Caco-2 (cell line): Measurements from ENCODE around the gene CRMP1. TPM values are rescaled to one million over a fixed set of nuclear protein-coding genes. Genes with fewer than 3 reads are reported as not detected.

Experiments used
- BruUV-seq: library from RNA; stranded (reverse); fragments of 400-500 nt; replicated peaks from 2 replicates; lab custom pipeline; 2021; lab: Mats Ljungman, UMichigan
- CTCF ChIA-PET: fragments of 300-600 bp; sonication (Branson Sonifier 250); formaldehyde crosslinking; loops from one replicate; lab custom pipeline; 2022; ENCODE audit warnings: antibody characterized with exemption; lab: Charles Lee
- POLR2A ChIA-PET: fragments of 300-600 bp; sonication (Branson Sonifier 250); formaldehyde crosslinking; loops from one replicate; lab custom pipeline; 2022; ENCODE audit warnings: antibody characterized with exemption; lab: Charles Lee
- DNase-seq, 2 experiments: peaks; one replicate each; pipeline versions ENCODE4 v3.0.0 to v3.0.0-alpha.2; 2020 to 2022
- H3K27me3 ChIP-seq: replicated peaks from 2 replicates; pipeline ENCODE4 v1.6.0; 2011; ENCODE audit warnings: low read length; ENCODE audit not compliant: control insufficient read depth, insufficient read depth
- H3K36me3 ChIP-seq: 2 replicates; pipeline ENCODE4 v1.5.1; 2011; ENCODE audit warnings: low read length; ENCODE audit not compliant: control insufficient read depth, insufficient read depth
- H3K4me1 ChIP-seq: fragments of 250-450 bp; sonication (Bioruptor Pico); 2 replicates; pipeline ENCODE4 v1.5.1; 2020; ENCODE audit warnings: mild to moderate bottlenecking
- H3K4me3 ChIP-seq: 2 replicates; pipeline ENCODE4 v1.5.1; 2011; ENCODE audit warnings: low read depth, mild to moderate bottlenecking, control low read depth, low read length
- H3K9me3 ChIP-seq: fragments of 250-450 bp; sonication (Bioruptor Pico); 2 replicates; pipeline ENCODE4 v1.5.1; 2020; ENCODE audit warnings: mild to moderate bottlenecking, moderate library complexity
- H3K27ac Mint-ChIP-seq: one replicate; pipeline ENCODE4 v1.8.0; 2022; ENCODE audit warnings: mixed read lengths; ENCODE audit not compliant: unreplicated experiment
- H3K27me3 Mint-ChIP-seq: one replicate; pipeline ENCODE4 v1.8.0; 2022; ENCODE audit warnings: mixed read lengths; ENCODE audit not compliant: insufficient read depth, unreplicated experiment
- H3K36me3 Mint-ChIP-seq: one replicate; pipeline ENCODE4 v1.8.0; 2022; ENCODE audit warnings: mild to moderate bottlenecking, mixed read lengths; ENCODE audit not compliant: insufficient read depth, unreplicated experiment
- H3K4me1 Mint-ChIP-seq: one replicate; pipeline ENCODE4 v1.8.0; 2022; ENCODE audit warnings: low read depth, mixed read lengths; ENCODE audit not compliant: unreplicated experiment
- H3K4me3 Mint-ChIP-seq: one replicate; pipeline ENCODE4 v1.8.0; 2022; ENCODE audit warnings: mild to moderate bottlenecking, moderate library complexity, mixed read lengths; ENCODE audit not compliant: unreplicated experiment
- H3K9me3 Mint-ChIP-seq: one replicate; pipeline ENCODE4 v1.8.0; 2022; ENCODE audit warnings: mixed read lengths; ENCODE audit not compliant: unreplicated experiment
- CTCF ChIP-seq, 2 experiments: fragments of 200-600 bp in 1 of 2; IDR thresholded peaks; 1 replicate in 1 of 2; 2 replicates in 1 of 2; pipeline versions ENCODE4 v1.5.1 to v1.8.0; 2011 to 2022; ENCODE audit warnings: antibody characterized with exemption in 1 of 2, control low read depth in 1 of 2, inconsistent platforms in 1 of 2, low read depth in 1 of 2, low read length in 1 of 2, mild to moderate bottlenecking in 1 of 2, moderate library complexity in 1 of 2; ENCODE audit not compliant: insufficient read depth in 1 of 2, severe bottlenecking in 1 of 2, unreplicated experiment in 1 of 2
- intact Hi-C: fragments of 100-400 bp; cut with micrococcal nuclease; formaldehyde crosslinking; loops from one replicate; pipeline ENCODE4 v1.10.0; 2022; ENCODE audit not compliant: unreplicated experiment
- total RNA-seq: library from RNA; stranded (reverse); gene quantifications from 2 replicates; pipeline ENCODE4 v1.2.3, GENCODE V29; 2022

CRMP1 gene
- total RNA-seq, 1 experiment from 2014 or later, result not detected

GRCh38 chr4:5791654-5792053, 101.2 kb downstream of the CRMP1 start:
- no peaks in the 10 kb centered on the region for H3K4me1 ChIP-seq
- Mint-ChIP-seq H3K4me3 (no peak overlapping the region), H3K4me1 (no peaks in the 10 kb centered on the region), H3K9me3 (no peaks in the 10 kb centered on the region), H3K27ac (no peak overlapping the region), H3K36me3 (no peaks in the 10 kb centered on the region), H3K27me3 (peaks cover 7% of the 10 kb centered on the region)
- DNase-seq, result no peak
- CTCF ChIA-PET, result no interaction called here
- POLR2A ChIA-PET, result no interaction called here
- no peak overlapping the region for H3K4me3 ChIP-seq
- BruUV-seq, result no TSS peak
- no peaks in the 10 kb centered on the region for H3K36me3 ChIP-seq
- intact Hi-C loops, result no loop called here
- H3K9me3 ChIP-seq, result 0 out of 2 replicates have a peak, but pooled peaks cover 3% of the 10 kb centered on the region
- no peaks in the 10 kb centered on the region; the same call in 1 of the 2 replicates for H3K27me3 ChIP-seq
- no peak for TF ChIP-seq CTCF (IDR thresholded peaks at IDR 0.05; ENCODE audit: insufficient read depth in 1 of 2, low read depth in 1 of 2, low read length in 1 of 2, severe bottlenecking in 1 of 2, unreplicated experiment in 1 of 2)

- Mint-ChIP-seq H3K36me3 (no peaks in the 10 kb centered on the region), H3K9me3 (no peaks in the 10 kb centered on the region), H3K27me3 (peaks cover 7% of the 10 kb centered on the region), H3K4me1 (no peaks in the 10 kb centered on the region), H3K27ac (no peak overlapping the region), H3K4me3 (no peak overlapping the region)
- no peaks in the 10 kb centered on the region for H3K4me1 ChIP-seq
- ChIA-PET POLR2A (no interaction called here), CTCF (no interaction called here)
- H3K4me3 ChIP-seq, result no peak overlapping the region
- TF ChIP-seq CTCF (IDR thresholded peaks at IDR 0.05; ENCODE audit: insufficient read depth in 1 of 2, low read depth in 1 of 2, low read length in 1 of 2, severe bottlenecking in 1 of 2, unreplicated experiment in 1 of 2), result no peak
- 0 out of 2 replicates have a peak, but pooled peaks cover 3% of the 10 kb centered on the region for H3K9me3 ChIP-seq
- no peaks in the 10 kb centered on the region; the same call in 1 of the 2 replicates for H3K27me3 ChIP-seq
- intact Hi-C loops, result no loop called here
- no TSS peak for BruUV-seq
- DNase-seq, result no peak
- no peaks in the 10 kb centered on the region for H3K36me3 ChIP-seq
These were observed 102.4 kb downstream of the CRMP1 start for GRCh38 chr4:5790546-5790857.

- Histone ChIP-seq H3K36me3 (no peaks in the 10 kb centered on the region), H3K4me3 (no peak overlapping the region), H3K4me1 (no peaks in the 10 kb centered on the region), H3K9me3 (no peaks in the 10 kb centered on the region), H3K27me3 (no peaks in the 10 kb centered on the region; the same call in 1 of the 2 replicates)
- no peak for TF ChIP-seq CTCF (IDR thresholded peaks at IDR 0.05; ENCODE audit: insufficient read depth in 1 of 2, low read depth in 1 of 2, low read length in 1 of 2, severe bottlenecking in 1 of 2, unreplicated experiment in 1 of 2)
- Mint-ChIP-seq H3K27ac (no peak overlapping the region), H3K36me3 (no peaks in the 10 kb centered on the region), H3K27me3 (peaks cover 7% of the 10 kb centered on the region), H3K9me3 (no peaks in the 10 kb centered on the region), H3K4me3 (no peak overlapping the region), H3K4me1 (no peaks in the 10 kb centered on the region)
- BruUV-seq, result no TSS peak
- POLR2A ChIA-PET, result no interaction called here
- intact Hi-C loops, result no loop called here
- no peak for DNase-seq
- CTCF ChIA-PET, result no interaction called here
These were observed 103.7 kb downstream of the CRMP1 start for GRCh38 chr4:5789141-5789540.
